AG04450 (cell line): Measurements from ENCODE around the gene UBALD1. TPM values are rescaled to one million over a fixed set of nuclear protein-coding genes. Genes with fewer than 3 reads are reported as not detected.

ENCODE experiments used
- CTCF ChIA-PET: fragments of 300-600, 350-600 bp; formaldehyde crosslinking; extraction: SDS; loops from one replicate; lab custom pipeline; 2022; ENCODE audit warnings: antibody characterized with exemption, inconsistent platforms; lab: Charles Lee
- POLR2A ChIA-PET: fragments of 350-600 bp; formaldehyde crosslinking; extraction: SDS; loops from one replicate; lab custom pipeline; 2021; ENCODE audit warnings: antibody characterized with exemption, inconsistent platforms; lab: Yijun Ruan, JAX
- DNase-seq: peaks from one replicate; pipeline ENCODE4 v3.0.0-alpha.2; 2011; ENCODE audit warnings: low read depth, low spot score
- H3K27ac ChIP-seq: one replicate; pipeline ENCODE4 v1.5.1; 2012; ENCODE audit warnings: low read depth, low read length, control low read depth
- H3K27me3 ChIP-seq: one replicate; pipeline ENCODE4 v1.6.0; 2012; ENCODE audit warnings: low read length; ENCODE audit not compliant: control insufficient read depth, insufficient read depth
- H3K4me3 ChIP-seq: 2 replicates; pipeline ENCODE4 v1.5.1; 2011; ENCODE audit warnings: mild to moderate bottlenecking, low read depth, low read length, control low read depth
- H3K9me3 ChIP-seq: 2 replicates; pipeline ENCODE4 v1.5.1; 2012; ENCODE audit warnings: low read length; ENCODE audit not compliant: control insufficient read depth, insufficient read depth
- polyA plus RNA-seq: library from polyadenylated mRNA; depleted of rRNA; stranded (reverse); fragments of >200 nt; gene quantifications from 2 replicates; pipeline ENCODE4 v1.2.3, GENCODE V29; 2011
- TF ChIP-seq, protein P1 (sequence below): IDR thresholded peaks from 2 replicates; pipeline ENCODE4 v1.5.1; 2011; ENCODE audit warnings: low read depth, low read length, control low read depth, inconsistent platforms

The UBALD1 gene
- polyA plus RNA-seq, 1 experiment = 4.1 TPM

DNA sequence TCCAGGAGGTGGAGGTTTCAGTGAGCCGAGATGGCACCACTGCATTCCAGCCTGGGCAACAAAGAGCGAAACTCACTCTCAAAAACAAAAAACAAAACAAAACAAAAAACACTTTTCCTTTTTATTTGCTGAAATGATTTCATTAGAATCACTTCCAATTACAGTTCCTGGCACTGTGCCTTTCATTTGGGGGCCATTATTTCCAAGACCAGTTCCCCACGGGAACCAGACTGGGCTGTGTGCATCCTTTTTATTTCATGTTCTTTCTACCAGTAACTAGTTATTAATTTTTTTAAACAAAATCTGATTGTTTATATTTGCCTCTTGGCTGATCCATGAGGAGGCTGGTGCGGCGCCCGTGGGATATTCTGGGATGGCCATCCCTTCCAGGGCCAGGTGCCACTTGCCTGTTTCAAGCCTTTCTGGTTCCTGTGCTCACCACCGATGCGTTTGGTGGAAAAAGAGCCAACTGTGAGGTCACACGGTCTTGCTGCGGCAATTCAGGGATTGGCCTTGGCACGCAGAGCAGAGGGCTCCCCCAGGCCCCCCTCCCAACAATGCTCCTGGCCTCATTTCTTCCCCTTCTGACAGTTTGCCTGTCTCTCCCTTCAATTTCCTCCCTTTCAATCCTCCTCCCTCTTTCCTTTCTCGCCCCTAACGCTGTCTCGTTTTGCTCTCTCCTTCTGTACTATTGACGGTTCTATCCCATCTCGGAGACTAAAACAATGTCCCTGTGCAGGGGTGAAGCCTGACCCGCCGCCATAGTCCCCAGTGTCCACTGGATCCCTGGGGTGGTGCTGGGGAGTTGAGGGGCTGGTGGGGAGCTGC lies 13.4 kb downstream of the UBALD1 start:
- POLR2A ChIA-PET = interaction anchor here (0.7 kb wide), 1 partner anchor 12 kb away, joined by 4 read pairs; no protein-coding TSS in a partner anchor
- H3K9me3 ChIP-seq = no peaks in the 10 kb centered on the region; the same call in 1 of the 2 replicates
- H3K4me3 ChIP-seq = no peak overlapping the region
- H3K27ac ChIP-seq = no peak overlapping the region
- TF ChIP-seq, protein P1, sequence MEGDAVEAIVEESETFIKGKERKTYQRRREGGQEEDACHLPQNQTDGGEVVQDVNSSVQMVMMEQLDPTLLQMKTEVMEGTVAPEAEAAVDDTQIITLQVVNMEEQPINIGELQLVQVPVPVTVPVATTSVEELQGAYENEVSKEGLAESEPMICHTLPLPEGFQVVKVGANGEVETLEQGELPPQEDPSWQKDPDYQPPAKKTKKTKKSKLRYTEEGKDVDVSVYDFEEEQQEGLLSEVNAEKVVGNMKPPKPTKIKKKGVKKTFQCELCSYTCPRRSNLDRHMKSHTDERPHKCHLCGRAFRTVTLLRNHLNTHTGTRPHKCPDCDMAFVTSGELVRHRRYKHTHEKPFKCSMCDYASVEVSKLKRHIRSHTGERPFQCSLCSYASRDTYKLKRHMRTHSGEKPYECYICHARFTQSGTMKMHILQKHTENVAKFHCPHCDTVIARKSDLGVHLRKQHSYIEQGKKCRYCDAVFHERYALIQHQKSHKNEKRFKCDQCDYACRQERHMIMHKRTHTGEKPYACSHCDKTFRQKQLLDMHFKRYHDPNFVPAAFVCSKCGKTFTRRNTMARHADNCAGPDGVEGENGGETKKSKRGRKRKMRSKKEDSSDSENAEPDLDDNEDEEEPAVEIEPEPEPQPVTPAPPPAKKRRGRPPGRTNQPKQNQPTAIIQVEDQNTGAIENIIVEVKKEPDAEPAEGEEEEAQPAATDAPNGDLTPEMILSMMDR = no peak
- no peak for DNase-seq
- H3K27me3 ChIP-seq = peaks cover 38% of the 10 kb centered on the region
- CTCF ChIA-PET = no interaction called here

DNA sequence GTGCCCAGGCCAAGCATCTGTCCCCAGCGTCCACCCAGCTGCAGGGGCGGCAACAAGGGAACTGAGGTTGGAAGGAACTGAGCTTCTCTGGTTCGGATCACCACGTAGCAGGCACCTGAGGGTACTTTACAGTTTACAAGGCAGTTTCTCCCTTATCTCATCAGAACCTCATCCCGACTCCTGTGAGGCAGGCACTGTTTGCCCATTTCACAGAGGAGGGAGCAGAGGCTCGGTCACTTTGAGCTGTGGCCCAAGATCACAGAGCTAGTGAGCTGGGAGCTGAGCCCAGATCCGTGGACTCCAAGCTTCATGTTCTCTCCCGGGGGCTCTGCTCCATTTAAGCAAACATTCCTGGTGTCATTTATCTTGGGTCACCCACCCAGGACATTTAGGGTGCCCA lies 15.1 kb downstream of the UBALD1 start:
- POLR2A ChIA-PET = no interaction called here
- no peak for DNase-seq
- peaks cover 41% of the 10 kb centered on the region for H3K27me3 ChIP-seq
- H3K9me3 ChIP-seq = no peaks in the 10 kb centered on the region; the same call in 1 of the 2 replicates
- TF ChIP-seq, protein P1 = no peak
- H3K4me3 ChIP-seq = no peak overlapping the region
- CTCF ChIA-PET = interaction anchor here (0.7 to 2.0 kb wide), 2 partner anchors 14 to 85 kb away, joined by 3 to 7 read pairs; no protein-coding TSS in a partner anchor
- H3K27ac ChIP-seq = no peak overlapping the region

DNA sequence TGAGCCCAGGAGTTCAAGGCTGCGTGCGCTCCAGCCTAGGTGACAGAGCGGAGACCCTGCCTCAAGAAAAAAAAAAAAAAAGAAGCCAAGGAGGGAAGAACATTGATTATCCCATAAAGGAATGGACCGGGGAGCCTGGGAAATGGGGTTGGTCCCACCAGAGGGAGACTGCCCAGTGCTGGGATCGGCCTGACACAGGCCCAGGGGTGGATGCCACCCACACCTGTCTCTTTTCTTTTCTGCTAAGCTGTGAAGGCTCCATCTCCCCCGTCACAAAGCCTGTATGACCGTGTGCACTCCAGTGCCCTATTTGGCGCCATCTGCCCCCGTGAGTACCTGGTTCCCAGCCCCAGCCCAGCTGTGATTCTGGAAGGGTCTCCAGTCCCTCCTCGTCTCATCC lies 15.7 kb downstream of the UBALD1 start:
- ChIA-PET POLR2A (interaction anchor here (0.7 kb wide), 1 partner anchor 32 kb away, joined by 3 read pairs; no protein-coding TSS in a partner anchor), CTCF (interaction anchor here (0.7 to 2.0 kb wide), 4 partner anchors 13 to 84 kb away, joined by 3 to 7 read pairs (median 4); partner anchors contain the start of gene CDIP1)
- peaks cover 45% of the 10 kb centered on the region for H3K27me3 ChIP-seq
- DNase-seq = no peak
- no peak overlapping the region for H3K27ac ChIP-seq
- TF ChIP-seq, protein P1 = no peak
- H3K4me3 ChIP-seq = no peak overlapping the region
- no peaks in the 10 kb centered on the region; the same call in 1 of the 2 replicates for H3K9me3 ChIP-seq

DNA sequence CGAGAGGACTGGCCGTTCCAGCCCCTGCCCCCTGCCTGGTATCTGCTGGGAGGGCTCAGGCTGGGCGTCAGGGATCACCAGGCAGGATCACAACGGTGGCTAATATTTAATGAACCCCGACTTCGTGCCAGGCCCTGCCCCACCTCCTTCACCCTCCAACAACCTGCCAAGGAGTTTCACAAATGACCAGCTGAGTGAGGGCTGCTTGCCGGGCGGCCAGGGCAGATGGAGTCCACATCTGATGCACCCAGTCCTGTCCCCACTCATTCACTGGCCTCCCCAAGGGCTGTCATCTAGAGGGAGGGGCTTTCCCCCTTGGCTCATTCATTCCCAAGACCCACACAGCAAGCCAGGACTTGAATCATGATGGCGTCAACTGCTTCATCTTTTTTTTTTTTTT lies 17.5 kb downstream of the UBALD1 start:
- ChIA-PET POLR2A (no interaction called here), CTCF (interaction anchor here (1.1 kb wide), 1 partner anchor 11 kb away, joined by 6 read pairs; no protein-coding TSS in a partner anchor)
- H3K27me3 ChIP-seq = peaks cover 44% of the 10 kb centered on the region
- no peak overlapping the region for H3K4me3 ChIP-seq
- no peak for DNase-seq
- TF ChIP-seq, protein P1 = no peak
- no peak overlapping the region for H3K27ac ChIP-seq
- no peaks in the 10 kb centered on the region; the same call in 1 of the 2 replicates for H3K9me3 ChIP-seq
